Hematopoietic multipotent progenitor cell treated with erythropoietin and hydrocortisone succinate and interleukin-3 and kit ligand, for 4 days (in vitro differentiated cells): ENCODE measurements around the gene TMEM120B.
"Not testable (repeated sequence)": the region's sequence is repeated elsewhere in the genome, so short reads cannot be mapped to it uniquely, and the experiment has no call there.

Experiments used
- DNase-seq: peaks from one replicate; pipeline ENCODE4 v3.0.0-alpha.2; 2015

TMEM120B gene

DNA sequence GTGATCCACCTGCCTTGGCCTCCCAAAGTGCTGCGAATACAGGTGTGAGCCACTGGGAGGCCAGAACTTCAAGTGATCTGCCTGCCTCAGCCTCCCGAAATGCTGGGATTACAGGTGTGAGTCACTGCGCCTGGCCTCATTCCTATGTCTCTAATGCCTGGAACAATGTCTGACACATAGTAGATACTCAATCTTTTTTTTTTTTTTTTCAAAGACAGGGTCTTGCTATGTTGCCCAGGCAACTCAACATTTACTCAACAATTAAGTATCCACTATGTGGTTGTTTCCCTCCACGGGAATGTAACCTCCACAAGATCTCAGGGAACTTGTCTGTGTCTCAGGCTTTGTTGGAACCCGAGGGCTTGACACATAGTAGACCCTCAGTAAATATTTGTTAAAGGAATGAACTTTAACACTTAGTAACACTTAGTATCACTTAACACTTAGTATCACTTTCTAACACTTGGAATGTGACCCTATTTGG lies 3.0 kb upstream of the TMEM120B start:
- DNase-seq: no peak

DNA sequence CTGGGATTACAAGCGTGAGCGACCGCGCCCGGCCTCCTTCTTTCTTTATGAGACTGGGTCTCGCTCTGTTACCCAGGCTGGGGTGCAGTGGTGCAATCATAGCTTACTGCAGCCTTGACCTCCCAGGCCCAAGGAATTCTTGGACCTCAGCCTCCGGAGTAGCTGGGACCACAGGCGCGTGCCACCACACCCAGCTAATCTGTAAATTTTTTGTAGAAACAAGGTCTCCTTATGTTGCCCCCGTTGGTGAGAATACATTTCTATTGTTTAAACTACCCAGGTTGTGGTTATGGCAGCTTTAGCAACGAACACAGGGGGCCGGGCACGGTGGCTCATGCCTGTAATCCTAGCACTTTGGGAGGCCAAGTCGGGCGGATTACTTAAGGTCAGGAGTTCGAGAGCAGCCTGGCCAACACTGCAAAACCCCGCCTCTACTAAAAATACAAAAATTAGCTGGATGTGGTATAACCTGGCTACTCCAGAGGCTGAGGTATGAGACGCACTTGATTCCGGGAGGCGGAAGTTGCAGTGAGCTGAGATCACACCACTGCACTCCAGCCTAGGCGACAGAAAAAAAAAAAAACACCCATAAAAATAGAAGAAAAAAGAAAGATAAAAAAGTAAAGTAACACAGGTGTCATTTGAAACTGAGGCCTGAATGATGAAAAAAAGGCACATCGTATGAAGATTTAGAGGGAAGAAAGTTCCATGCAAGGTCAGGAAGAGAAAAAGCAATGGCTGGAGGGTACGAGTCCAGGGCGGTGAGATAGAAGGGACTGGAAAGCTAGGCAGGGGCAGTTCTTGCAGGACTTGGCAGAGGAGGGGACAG lies 977 bp upstream of the TMEM120B start:
- peak; percentile 26 for DNase-seq

- DNase-seq: peak; percentile 83
These were observed 427 bp upstream of the TMEM120B start for GRCh38 chr12:121712190-121712460.

- peak; percentile 47 for DNase-seq
These were observed 765 bp downstream of the TMEM120B start for GRCh38 chr12:121713257-121713777.

- DNase-seq: peak; percentile 46
These were observed 1.2 kb downstream of the TMEM120B start for GRCh38 chr12:121713793-121714192.

DNA sequence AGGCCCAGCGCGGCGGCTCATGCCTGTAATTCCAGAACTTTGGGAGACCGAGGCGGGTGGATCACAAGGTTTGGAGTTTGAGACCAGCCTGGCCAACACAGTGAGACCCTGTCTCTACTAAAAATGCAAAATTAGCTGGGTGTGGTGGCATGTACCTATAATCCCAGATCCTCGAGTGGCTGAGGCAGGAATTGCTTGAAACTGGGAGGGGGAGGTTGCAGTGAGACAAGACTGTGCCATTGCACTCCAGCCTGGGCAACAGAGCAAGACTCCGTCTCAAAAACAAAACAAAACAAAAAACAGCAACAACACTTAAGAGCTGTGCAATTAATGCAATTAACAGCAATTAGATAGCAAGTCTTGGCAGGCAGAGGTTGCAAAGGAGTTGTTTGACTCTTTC lies 2.5 kb downstream of the TMEM120B start:
- not testable (repeated sequence) for DNase-seq

- DNase-seq: no peak
These were observed 3.4 kb downstream of the TMEM120B start for GRCh38 chr12:121715862-121716435.

GRCh38 chr12:121717041-121717699 lies 4.6 kb downstream of the TMEM120B start:
- no peak for DNase-seq

DNA sequence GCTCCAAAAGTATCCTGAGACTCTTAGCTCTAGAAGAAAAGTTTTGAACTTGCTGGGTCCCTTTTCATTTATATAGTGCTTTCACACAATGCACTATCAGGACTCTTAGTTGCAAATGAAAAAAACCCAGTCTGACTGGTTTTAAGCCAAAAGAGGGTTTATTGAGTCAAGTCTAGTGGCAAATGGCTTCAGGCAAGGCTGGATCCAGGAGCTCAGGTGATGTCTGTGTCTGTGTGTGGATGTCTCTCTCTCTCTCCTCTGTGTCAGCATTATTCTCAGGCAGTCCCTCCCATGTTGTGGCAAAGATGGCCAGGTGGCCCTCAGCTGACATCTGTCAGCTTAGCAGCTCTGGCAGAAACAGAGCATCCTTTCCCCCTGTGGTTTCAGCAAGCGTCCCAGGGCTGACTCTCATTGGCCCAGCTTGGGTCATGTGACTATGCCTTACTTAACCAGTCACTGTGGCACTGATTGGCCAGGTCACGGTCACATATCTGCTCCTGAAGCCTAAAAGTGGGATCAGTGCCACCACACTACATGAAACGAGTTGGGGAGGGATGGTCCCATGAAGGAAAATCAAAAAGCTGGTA lies 6.2 kb downstream of the TMEM120B start:
- peak; percentile 24 for DNase-seq

DNA sequence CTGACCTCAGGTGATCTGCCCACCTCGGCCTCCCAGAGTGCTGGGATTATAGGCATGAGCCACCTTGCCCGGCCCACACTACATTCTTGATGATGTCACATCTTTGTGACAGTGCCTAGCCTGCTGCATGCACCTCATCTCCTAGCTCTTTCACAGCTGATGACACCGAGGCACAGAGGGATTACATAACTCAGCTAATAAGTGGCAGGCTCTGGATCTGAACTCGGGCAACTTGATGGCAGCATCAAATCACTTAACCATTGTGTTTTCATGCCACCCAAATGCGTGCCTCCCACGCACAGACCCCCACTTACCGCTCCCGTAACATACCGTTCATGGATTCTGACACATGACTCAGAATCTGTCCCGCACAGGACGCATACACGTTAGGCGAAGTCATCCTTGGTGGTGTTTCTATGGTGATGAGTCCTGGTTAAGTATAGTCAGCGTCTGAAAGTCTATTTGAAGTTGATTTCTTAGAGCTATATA lies 7.4 kb downstream of the TMEM120B start:
- DNase-seq: no peak

DNA sequence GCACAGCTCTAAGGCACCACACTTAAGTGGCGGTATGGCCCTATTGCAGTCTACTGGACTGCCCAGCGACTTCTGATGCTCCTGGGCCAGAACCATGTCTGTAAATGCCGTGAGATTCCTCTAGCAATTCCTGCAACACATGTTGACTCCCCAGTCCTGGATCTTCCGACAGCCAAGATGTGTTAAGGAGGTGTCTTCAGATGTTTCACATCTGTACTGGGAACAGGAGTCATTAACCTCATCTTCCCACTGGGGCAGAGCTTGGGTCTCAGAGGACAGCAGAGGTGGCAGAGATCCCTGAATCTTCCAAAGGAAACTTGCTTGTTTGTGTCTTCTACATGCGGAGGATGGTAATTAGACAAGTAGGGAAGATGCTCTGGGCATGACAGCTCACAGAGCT lies 8.2 kb downstream of the TMEM120B start:
- DNase-seq: no peak

GRCh38 chr12:121722511-121722910 lies 10.0 kb downstream of the TMEM120B start:
- DNase-seq: peak; percentile 57

DNA sequence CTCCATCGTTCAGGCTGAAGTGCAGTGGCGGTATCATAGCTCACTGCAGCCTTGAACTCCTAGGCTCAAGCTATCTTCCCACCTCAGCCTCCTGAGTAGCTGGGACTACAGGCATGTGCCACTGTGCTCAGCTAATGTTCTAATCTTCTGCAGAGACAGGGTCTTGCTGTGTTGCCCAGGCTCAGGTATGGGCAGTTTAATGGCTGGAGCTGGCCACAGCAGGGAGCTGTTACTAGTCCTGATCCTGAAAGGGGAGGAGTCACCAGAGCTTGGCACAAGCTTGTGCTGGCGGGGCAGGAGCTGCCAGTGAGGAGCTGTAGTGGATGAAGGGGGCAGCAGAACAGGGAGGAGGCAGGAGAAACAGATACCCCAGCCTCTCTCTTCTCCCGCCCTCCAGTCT lies 10.6 kb downstream of the TMEM120B start:
- DNase-seq: peak; percentile 25

DNA sequence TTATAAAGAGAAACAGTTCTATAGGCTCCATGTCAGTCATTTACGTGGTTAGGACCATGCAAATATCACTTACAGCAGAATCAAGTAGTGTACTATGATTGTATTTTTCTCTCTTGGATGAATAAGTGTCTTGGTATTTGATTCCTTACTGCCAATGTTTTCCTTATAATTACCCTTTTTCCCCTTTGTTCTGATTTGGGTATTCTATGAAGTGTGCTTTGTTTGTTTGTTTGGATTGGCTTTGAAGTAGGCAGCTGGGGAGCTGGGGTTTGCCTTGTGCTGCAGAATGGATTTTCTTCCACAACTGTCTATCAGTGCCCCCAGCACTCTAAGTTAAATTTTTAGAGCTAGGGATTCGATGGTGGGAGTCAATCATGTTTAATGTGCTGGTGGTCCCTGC lies 12.4 kb downstream of the TMEM120B start:
- DNase-seq: no peak

DNA sequence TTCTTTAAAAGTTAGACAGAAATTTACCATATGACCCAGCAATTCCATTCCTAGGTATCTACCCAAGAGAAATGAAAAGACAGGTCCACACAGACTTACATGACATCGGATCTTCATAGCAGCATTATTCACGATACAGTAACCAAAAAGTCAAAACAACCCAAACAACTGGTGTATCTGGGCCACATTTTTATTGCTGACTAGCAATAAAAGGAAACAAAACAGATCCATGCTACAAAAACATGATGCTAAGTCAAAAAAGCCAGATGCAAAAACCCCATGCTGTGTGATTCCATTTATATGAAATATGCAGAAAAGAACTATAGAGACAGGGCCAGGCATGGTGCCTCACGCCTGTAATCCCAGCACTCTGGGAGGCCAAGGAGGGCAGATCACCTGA lies 12.9 kb downstream of the TMEM120B start:
- DNase-seq: no peak

GRCh38 chr12:121729021-121729420 lies 16.5 kb downstream of the TMEM120B start:
- no peak for DNase-seq

DNA sequence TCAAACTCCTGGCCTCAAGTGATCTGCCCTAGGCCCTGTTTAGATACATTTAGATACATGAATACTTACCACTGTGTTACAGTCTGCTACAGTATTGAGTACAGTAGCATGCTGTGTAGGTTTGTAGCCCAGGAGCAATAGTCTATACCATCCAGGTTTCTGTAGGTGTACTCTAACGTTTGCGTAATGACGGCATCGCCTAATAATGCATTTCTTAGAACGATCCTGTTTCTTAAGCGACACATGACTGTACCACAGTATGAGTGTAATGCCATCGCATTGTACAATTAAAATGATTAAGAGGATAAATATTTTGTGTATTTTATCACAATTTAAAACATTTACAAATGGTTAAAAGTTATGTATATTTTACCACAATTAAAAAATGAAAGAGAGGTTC lies 18.9 kb downstream of the TMEM120B start:
- DNase-seq: no peak

GRCh38 chr12:121733849-121734248 lies 21.3 kb downstream of the TMEM120B start:
- DNase-seq: no peak

DNA sequence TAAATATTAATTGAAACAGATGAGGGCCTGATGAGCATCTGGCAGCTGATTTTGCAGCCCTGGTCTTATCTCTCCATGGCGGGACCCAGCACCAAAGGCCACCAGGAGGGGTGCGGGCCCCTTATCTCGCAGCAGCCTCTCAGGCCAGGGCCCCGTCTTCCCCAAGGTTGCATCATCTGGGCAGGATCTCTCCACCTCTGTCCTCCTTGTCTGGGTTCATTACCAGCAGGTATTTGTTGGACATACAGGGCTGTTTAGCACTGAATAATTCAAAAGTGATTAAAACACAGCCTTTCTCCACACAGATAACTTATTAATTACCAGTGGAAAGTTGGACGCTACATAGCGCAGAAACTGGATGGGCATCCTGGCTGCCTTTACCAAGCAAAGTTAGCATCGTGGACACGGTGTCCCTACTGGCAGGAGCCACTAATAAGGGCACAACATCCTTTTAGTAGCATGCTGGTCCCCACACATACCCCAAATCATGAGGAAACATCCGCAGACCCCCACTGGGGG lies 25.8 kb downstream of the TMEM120B start:
- DNase-seq: peak; percentile 89

GRCh38 chr12:121740847-121741246 lies 28.3 kb downstream of the TMEM120B start:
- DNase-seq: no peak

DNA sequence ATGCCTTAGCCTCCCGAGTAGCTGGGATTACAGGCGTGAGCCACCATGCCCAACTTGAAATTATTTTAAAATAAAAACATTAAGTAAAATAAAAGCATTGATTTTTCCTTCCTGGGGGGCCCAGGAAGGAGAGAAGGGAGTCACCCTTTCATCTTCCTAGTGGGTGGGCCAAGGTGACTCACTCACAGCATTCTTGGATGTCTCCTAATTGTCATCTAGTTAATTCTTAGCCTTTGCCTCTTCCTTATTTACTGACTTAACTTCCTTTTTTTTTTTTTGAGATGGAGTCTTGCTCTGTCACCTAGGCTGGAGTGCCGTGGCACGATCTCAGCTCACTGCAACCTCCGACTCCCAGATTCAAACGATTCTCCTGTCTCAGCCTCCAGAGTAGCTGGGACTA lies 29.2 kb downstream of the TMEM120B start:
- no peak for DNase-seq

DNA sequence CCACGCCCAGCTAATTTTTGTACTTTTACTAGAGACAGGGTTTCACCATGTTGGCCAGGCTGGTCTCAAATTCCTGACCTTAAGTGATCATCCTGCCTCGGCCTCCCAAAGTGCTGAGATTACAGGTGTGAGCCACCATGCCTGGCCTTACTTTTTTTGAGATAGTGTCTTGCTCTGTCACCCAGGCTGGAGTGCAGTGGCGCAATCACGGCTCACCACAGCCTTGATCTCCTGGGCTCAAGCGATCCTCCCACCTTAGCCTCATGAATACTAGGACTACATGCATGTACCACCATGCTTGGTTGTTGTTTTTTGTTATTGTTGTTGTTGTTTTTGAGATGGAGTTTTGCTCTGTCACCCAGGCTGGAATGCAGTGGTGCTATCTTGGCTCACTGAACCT lies 33.0 kb downstream of the TMEM120B start:
- DNase-seq: not testable (repeated sequence)

DNA sequence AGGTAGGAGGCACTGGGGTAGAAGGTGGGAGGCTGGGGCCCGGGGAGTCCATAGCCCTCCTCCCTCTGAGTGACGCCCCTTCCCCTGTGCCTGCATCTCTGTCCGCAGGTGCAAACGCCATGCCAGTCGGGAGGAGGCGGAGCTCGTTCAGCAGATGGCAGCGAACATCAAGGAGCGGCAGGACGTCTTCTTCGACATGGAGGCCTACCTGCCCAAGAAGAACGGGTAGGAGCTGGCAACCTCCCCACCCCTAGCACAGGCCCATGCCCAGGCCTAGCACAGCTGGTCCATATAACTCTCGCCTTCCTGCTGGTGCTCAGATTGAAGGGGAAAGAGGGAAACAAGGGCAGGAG lies 35.6 kb downstream of the TMEM120B start:
- DNase-seq: no peak
